IPS-11a (cell line): ENCODE measurements around the gene SNED1.

Experiments
- H3K4me3 ChIP-seq: one replicate; pipeline ENCODE4 v1.5.1; 2013; ENCODE audit warnings: low read depth, low read length, control low read depth

SNED1 gene

GRCh38 chr2:241003830-241004564, 5.6 kb downstream of the SNED1 start:
- no peak overlapping the region for H3K4me3 ChIP-seq

GRCh38 chr2:241005569-241005968, 7.2 kb downstream of the SNED1 start:
- no peak overlapping the region for H3K4me3 ChIP-seq

GRCh38 chr2:241006412-241006811, 8.0 kb downstream of the SNED1 start:
- H3K4me3 ChIP-seq: no peak overlapping the region

DNA sequence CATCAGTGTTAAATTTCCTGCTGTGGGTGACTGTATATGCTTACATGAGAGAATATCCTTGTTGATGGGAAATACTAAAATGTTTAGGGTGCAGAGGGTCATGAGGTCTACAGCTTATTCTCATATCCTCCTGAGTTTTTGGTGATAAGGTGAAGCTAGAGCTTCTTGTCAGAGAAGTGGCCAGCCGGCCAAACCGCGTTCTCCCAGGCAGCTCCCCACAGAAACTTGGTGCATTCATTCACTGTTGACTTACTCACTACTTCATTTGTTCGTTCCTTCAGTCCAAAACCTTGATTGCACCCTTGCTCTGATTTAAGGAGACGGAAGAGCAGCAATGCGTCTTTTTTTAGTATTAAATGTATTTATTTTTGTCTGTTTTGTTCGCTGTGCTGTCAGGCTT, 8.7 kb downstream of the SNED1 start:
- H3K4me3 ChIP-seq: no peak overlapping the region

DNA sequence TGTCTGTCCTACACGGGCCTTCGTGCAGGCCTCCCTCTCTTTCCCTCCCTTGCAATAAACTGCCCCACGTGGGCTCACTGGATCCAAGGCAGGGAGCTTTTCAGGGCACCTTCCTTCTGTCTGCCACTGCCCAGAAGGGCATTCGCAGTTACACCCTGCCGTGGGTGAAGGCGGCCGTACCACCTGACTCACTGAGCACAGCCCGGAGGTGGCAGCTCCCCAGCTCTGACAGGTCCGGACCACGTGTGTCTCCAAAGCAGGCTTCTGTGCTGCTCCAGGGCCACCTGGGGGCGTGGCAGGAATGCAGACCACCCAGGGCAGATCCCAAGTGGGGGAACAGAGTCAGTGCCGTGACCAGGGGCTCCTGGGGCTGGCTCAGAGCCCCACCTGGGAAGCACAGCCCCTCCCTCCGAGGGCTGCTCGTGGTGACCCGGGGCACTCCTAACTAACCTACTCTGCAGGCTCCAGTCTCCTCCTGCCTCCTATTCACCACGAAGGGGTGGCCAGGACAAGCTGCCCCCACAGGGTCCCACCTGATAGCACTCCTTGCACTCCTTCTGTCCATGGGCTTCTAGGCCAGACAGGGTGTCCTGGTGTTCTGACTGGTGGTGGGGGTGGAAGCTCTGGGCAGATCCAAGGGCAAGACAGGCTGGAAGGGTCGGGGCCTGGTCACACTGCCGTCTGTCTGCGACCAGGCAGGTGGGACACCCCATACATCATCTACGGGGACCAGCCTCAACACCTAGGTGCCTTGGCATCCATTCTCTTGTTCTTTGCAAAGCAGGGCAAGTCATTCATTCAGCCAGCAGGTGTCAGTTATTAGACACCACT, 9.7 kb downstream of the SNED1 start:
- no peak overlapping the region for H3K4me3 ChIP-seq

- no peak overlapping the region for H3K4me3 ChIP-seq
Observed at GRCh38 chr2:241008711-241009121, 10.3 kb downstream of the SNED1 start.

GRCh38 chr2:241009191-241009590, 10.8 kb downstream of the SNED1 start:
- no peak overlapping the region for H3K4me3 ChIP-seq

GRCh38 chr2:241009601-241010530, 11.4 kb downstream of the SNED1 start:
- no peak overlapping the region for H3K4me3 ChIP-seq

GRCh38 chr2:241010531-241011295, 12.3 kb downstream of the SNED1 start:
- H3K4me3 ChIP-seq: no peak overlapping the region

- no peak overlapping the region for H3K4me3 ChIP-seq
Observed at GRCh38 chr2:241011296-241011600, 12.8 kb downstream of the SNED1 start.

- H3K4me3 ChIP-seq: no peak overlapping the region
Observed at GRCh38 chr2:241011751-241012510, 13.5 kb downstream of the SNED1 start.

DNA sequence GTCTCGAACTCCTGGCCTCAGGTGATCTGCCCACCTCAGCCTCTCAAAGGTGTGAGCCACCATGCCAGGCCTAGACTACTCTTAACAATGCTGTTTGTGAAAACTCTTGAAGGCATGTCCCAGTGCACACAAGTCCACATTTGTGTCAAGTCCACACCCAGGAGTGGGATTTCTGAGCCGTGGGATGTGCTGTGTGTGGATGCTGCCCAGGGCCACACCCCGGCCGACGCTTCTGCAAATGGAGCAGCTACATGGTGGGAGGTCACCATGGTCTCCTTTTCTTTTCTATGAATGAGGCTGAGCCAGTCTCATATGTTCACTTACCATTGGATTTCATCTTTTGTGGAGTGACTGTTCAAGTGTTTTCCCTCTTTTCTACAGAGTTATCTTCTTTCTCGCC, 15.8 kb downstream of the SNED1 start:
- no peak overlapping the region for H3K4me3 ChIP-seq

GRCh38 chr2:241014764-241015163, 16.3 kb downstream of the SNED1 start:
- no peak overlapping the region for H3K4me3 ChIP-seq

DNA sequence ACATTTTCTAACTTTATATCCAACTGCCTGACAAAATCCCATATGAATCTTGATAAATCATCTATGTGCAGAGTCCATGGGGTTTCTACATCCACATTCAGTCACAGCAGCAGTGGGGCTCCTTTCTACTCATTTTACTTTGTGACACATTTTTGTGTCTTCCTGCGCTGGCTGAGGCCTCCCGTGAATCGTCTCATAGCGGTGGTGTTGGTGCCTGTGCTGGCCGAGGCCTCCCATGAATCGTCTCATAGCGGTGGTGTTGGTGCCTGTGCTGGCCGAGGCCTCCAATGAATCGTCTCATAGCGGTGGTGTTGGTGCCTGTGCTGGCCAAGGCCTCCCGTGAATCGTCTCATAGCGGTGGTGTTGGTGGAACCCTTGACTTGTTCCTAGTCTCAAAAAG, 17.0 kb downstream of the SNED1 start:
- no peak overlapping the region for H3K4me3 ChIP-seq

DNA sequence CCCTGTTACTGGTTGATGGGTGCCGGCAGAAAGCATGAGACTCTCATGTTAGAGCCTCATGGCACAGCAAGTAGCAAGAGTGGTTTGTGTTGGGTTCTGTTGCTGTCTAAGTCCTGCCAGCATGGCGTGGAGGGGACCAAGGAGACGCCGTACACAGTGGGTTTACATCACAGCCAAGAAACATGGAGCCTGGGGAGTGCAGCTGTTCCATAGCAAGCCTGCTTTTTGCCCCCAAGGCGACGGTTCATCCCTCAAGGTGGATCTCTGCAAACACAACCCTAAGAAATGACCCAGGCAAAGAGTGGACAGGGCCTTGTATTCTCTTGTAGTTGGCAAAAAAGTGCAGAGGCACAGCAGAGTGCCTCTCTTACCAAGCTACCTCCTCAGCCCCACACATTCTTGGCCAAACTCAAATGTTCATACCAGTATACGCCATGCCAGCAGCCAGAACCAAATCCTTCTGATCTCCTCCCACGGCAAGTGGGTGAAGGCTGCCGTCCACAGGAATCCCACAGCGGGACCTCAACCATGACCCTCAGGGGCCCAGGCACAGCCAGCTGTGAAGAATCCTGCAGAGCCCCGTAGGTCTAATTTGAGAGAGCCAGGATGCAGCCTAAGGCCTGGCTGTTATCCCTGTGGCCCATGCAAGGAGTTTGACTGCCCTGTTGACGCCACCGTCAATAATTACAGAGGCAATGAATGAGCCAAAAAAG, 19.0 kb downstream of the SNED1 start:
- H3K4me3 ChIP-seq: no peak overlapping the region

- H3K4me3 ChIP-seq: no peak overlapping the region
Observed at GRCh38 chr2:241018051-241018891, 19.9 kb downstream of the SNED1 start.

DNA sequence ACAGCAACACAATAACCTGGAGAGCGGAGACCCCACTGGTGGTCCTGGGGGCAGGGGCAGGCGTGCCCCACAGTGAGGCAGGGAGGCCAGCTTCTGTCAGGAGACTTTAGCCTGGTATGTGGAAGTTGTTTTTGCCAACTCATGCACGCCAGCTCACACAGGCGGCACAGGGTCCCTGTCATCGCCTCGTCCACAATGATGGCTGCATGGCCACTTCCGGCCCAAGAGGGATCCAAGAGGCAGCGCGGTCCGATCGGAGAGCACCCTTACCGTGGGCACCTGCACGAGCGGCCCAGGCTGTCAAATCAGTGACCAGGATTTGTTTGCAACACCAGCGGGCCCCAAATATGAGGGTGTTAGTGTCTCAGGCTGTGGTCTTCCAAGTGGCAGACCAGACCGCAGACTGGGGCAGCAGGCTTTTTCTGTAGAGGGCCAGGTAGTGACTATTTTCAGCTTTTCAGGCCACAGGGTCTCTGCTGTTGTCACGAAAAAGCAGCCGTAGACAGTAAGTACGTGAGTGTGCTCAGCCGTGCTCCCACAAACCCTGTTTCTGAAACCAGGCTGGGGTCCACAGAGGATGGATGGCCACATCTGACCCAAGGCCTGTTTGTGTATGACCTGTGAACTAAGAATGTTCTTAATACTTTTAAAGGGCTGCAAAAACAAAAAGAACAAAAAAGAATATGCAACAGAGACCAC, 21.2 kb downstream of the SNED1 start:
- H3K4me3 ChIP-seq: no peak overlapping the region

GRCh38 chr2:241020201-241020600, 21.8 kb downstream of the SNED1 start:
- no peak overlapping the region for H3K4me3 ChIP-seq
